CD4-positive, alpha-beta T cell (primary cell): ENCODE data around the gene CACNA2D3. TPM values are rescaled to one million over a fixed set of nuclear protein-coding genes. Genes with fewer than 3 reads are reported as not detected.

ENCODE experiments used
- ATAC-seq: fragments of 200-7000 bp; cut with Tn5 transposase; one replicate; pipeline ENCODE4 v1.10.0; 2022; ENCODE audit warnings: mild to moderate bottlenecking; ENCODE audit not compliant: poor library complexity
- CTCF ChIA-PET: fragments of 350-600 bp; sonication (Branson Sonifier 250); formaldehyde crosslinking; loops from one replicate; lab custom pipeline; 2021; ENCODE audit warnings: antibody characterized with exemption, inconsistent platforms; lab: Charles Lee
- POLR2A ChIA-PET: fragments of 350-600 bp; sonication (Branson Sonifier 250); formaldehyde crosslinking; loops from one replicate; lab custom pipeline; 2021; ENCODE audit warnings: antibody characterized with exemption, inconsistent platforms; lab: Charles Lee
- DNase-seq, 14 experiments: peaks; one replicate each; pipeline ENCODE4 v3.0.0-alpha.2; 2013 to 2020; ENCODE audit warnings: mixed read lengths in 2 of 14
- H3K27ac ChIP-seq, 2 donors: one replicate each; pipeline versions ENCODE4 v1.5.1 to v1.7.0; 2013; ENCODE audit warnings: low read length in 2 of 2, low read depth in 1 of 2, mild to moderate bottlenecking in 1 of 2
- H3K27me3 ChIP-seq, 2 experiments: 1 replicate in 1 of 2; 2 replicates in 1 of 2; pipeline versions ENCODE4 v1.6.1 to v1.7.0; 2013; ENCODE audit warnings: low read length in 2 of 2, control low read depth in 1 of 2, mild to moderate bottlenecking in 1 of 2, moderate library complexity in 1 of 2; ENCODE audit not compliant: insufficient read depth in 2 of 2, control insufficient read depth in 1 of 2
- H3K36me3 ChIP-seq: one replicate; pipeline ENCODE4 v1.6.1; 2013; ENCODE audit warnings: low read length, control low read depth; ENCODE audit not compliant: insufficient read depth
- H3K4me1 ChIP-seq: one replicate; pipeline ENCODE4 v1.6.1; 2013; ENCODE audit warnings: low read length, control low read depth; ENCODE audit not compliant: insufficient read depth
- H3K4me3 ChIP-seq: one replicate; pipeline ENCODE4 v1.5.1; 2013; ENCODE audit warnings: mild to moderate bottlenecking, low read length, moderate library complexity
- H3K9me3 ChIP-seq, 2 experiments: 1 replicate in 1 of 2; 2 replicates in 1 of 2; pipeline versions ENCODE4 v1.6.1 to v1.7.0; 2013; ENCODE audit warnings: low read length in 2 of 2, mild to moderate bottlenecking in 2 of 2, control low read depth in 1 of 2, moderate library complexity in 1 of 2; ENCODE audit not compliant: control insufficient read depth in 1 of 2, insufficient read depth in 1 of 2
- H3K27ac Mint-ChIP-seq: one replicate; pipeline ENCODE4 v1.8.0; 2020; ENCODE audit warnings: mixed read lengths
- H3K27me3 Mint-ChIP-seq: one replicate; pipeline ENCODE4 v1.8.0; 2021; ENCODE audit warnings: mixed read lengths
- H3K36me3 Mint-ChIP-seq: one replicate; pipeline ENCODE4 v1.8.0; 2021; ENCODE audit warnings: low read depth, mixed read lengths
- H3K4me1 Mint-ChIP-seq: one replicate; pipeline ENCODE4 v1.8.0; 2021; ENCODE audit warnings: low read depth, mixed read lengths
- H3K4me3 Mint-ChIP-seq: one replicate; pipeline ENCODE4 v1.8.0; 2020; ENCODE audit warnings: mild to moderate bottlenecking, mixed read lengths
- H3K9me3 Mint-ChIP-seq: one replicate; pipeline ENCODE4 v1.8.0; 2020; ENCODE audit warnings: mixed read lengths
- CTCF ChIP-seq: fragments of 200-600 bp; IDR thresholded peaks from one replicate; pipeline ENCODE4 v1.8.0; 2022; ENCODE audit warnings: antibody characterized with exemption, mild to moderate bottlenecking
- intact Hi-C, 2 experiments: fragments of 100-400 bp; cut with DNase I in 1 of 2; cut with micrococcal nuclease in 1 of 2; formaldehyde crosslinking; loops; one replicate each; pipeline versions ENCODE4 v1.15.1 to v1.9.0; 2023 to 2025; cut with DNase I, micrococcal nuclease
- total RNA-seq, 174 experiments: library from RNA in 2 of 174; stranded (reverse) in 2 of 174; gene quantifications; one replicate each; pipeline ENCODE4 v1.2.3 and lab custom pipeline; 2021 to 2026

The CACNA2D3 gene
- total RNA-seq, 2 experiments from 2014 or later: 0.08 TPM; not detected in 1

GRCh38 chr3:54710954-54711353 lies 588.6 kb downstream of the CACNA2D3 start:
- no peak overlapping the region for H3K27ac Mint-ChIP-seq
- Histone ChIP-seq H3K4me1 (no peaks in the 10 kb centered on the region), H3K4me3 (no peak overlapping the region), H3K9me3 (no peaks in the 10 kb centered on the region), H3K27me3 (no peaks in the 10 kb centered on the region), H3K27ac (no peak overlapping the region), H3K36me3 (no peaks in the 10 kb centered on the region)
- POLR2A ChIA-PET: no interaction called here
- H3K27me3 Mint-ChIP-seq: no peaks in the 10 kb centered on the region
- CTCF ChIA-PET: no interaction called here
- no peak overlapping the region for H3K4me3 Mint-ChIP-seq
- TF ChIP-seq CTCF: no peak
- intact Hi-C loops: no loop called here
- peaks cover 8% of the 10 kb centered on the region for H3K9me3 Mint-ChIP-seq
- H3K36me3 Mint-ChIP-seq: no peaks in the 10 kb centered on the region
- DNase-seq (no peak), ATAC-seq (no peak)
- H3K4me1 Mint-ChIP-seq: no peaks in the 10 kb centered on the region

- intact Hi-C loops: no loop called here
- DNase-seq (no peak), ATAC-seq (no peak)
- no peaks in the 10 kb centered on the region for H3K27me3 Mint-ChIP-seq
- TF ChIP-seq CTCF: no peak
- Histone ChIP-seq H3K36me3 (no peaks in the 10 kb centered on the region), H3K4me3 (no peak overlapping the region), H3K9me3 (peaks cover 0 to 3% of the 10 kb centered on the region in 2 experiments), H3K27me3 (no peaks in the 10 kb centered on the region), H3K27ac (no peak overlapping the region), H3K4me1 (no peaks in the 10 kb centered on the region)
- POLR2A ChIA-PET: no interaction called here
- CTCF ChIA-PET: no interaction called here
- H3K4me3 Mint-ChIP-seq: no peak overlapping the region
- no peak overlapping the region for H3K27ac Mint-ChIP-seq
- no peaks in the 10 kb centered on the region for H3K36me3 Mint-ChIP-seq
- H3K4me1 Mint-ChIP-seq: no peaks in the 10 kb centered on the region
- peaks cover 8% of the 10 kb centered on the region for H3K9me3 Mint-ChIP-seq
Observed at GRCh38 chr3:54712539-54712938, 590.2 kb downstream of the CACNA2D3 start.

DNA sequence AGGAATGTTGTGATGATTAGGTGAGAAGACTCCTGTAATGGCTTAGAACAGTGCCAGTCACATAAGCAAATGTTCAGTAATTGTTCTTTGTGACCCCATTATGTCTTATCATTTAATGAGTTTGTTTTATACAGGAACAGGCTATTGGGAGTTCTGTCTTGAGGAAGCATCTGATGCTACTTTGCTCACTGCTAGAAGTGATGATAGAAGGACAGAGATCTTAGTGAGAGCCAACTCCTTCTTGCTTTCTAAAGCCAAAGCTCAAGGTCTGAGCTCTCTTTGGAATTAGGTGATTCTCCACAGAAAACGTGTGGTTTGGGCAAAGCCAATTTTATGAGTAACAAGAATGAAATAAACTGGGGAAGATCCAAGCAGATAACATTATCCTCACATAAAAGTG lies 590.7 kb downstream of the CACNA2D3 start:
- no peak overlapping the region for H3K27ac Mint-ChIP-seq
- ATAC-seq: no peak

More for the DNA sequence above, 590.7 kb downstream of the CACNA2D3 start:
- H3K4me3 ChIP-seq: no peak overlapping the region
- POLR2A ChIA-PET: no interaction called here
- no peaks in the 10 kb centered on the region for H3K4me1 Mint-ChIP-seq
- no peak overlapping the region for H3K27ac ChIP-seq
- no peaks in the 10 kb centered on the region for H3K4me1 ChIP-seq
- no peak for DNase-seq
- H3K27me3 ChIP-seq: no peaks in the 10 kb centered on the region
- H3K9me3 ChIP-seq: peaks cover 0 to 5% of the 10 kb centered on the region in 2 experiments
- peaks cover 8% of the 10 kb centered on the region for H3K9me3 Mint-ChIP-seq
- H3K4me3 Mint-ChIP-seq: no peak overlapping the region
- intact Hi-C loops: no loop called here
- CTCF ChIA-PET: no interaction called here
- no peak for TF ChIP-seq CTCF
- H3K27me3 Mint-ChIP-seq: no peaks in the 10 kb centered on the region
- no peaks in the 10 kb centered on the region for H3K36me3 ChIP-seq
- no peaks in the 10 kb centered on the region for H3K36me3 Mint-ChIP-seq
